GM10847 (cell line): Measurements from ENCODE around the gene YIPF1.

ENCODE experiments used
- POLR2A ChIP-seq: IDR thresholded peaks from 2 replicates; pipeline ENCODE4 v1.6.1; 2011; ENCODE audit not compliant: insufficient read length; ENCODE audit errors: extremely low read depth

The YIPF1 gene

GRCh38 chr1:53871221-53871620 lies 18.4 kb downstream of the YIPF1 start:
- no peak for TF ChIP-seq POLR2A

- TF ChIP-seq POLR2A = no peak
These were observed 20.0 kb downstream of the YIPF1 start for GRCh38 chr1:53869454-53870117.

GRCh38 chr1:53868565-53868964 lies 21.0 kb downstream of the YIPF1 start:
- TF ChIP-seq POLR2A = no peak

GRCh38 chr1:53862507-53862906 lies 27.1 kb downstream of the YIPF1 start:
- no peak for TF ChIP-seq POLR2A

GRCh38 chr1:53860967-53861411 lies 28.6 kb downstream of the YIPF1 start:
- no peak for TF ChIP-seq POLR2A

GRCh38 chr1:53851571-53852285 lies 37.9 kb downstream of the YIPF1 start:
- TF ChIP-seq POLR2A = no peak

GRCh38 chr1:53850082-53850673 lies 39.4 kb downstream of the YIPF1 start:
- no peak for TF ChIP-seq POLR2A

GRCh38 chr1:53847980-53848379 lies 41.6 kb downstream of the YIPF1 start:
- no peak for TF ChIP-seq POLR2A

- TF ChIP-seq POLR2A = no peak
These were observed 47.2 kb downstream of the YIPF1 start for GRCh38 chr1:53842347-53842746.

- TF ChIP-seq POLR2A = no peak
These were observed 51.0 kb downstream of the YIPF1 start for GRCh38 chr1:53838654-53838974.

- TF ChIP-seq POLR2A = peak; percentile 73
These were observed 51.5 kb downstream of the YIPF1 start, which contains the start of gene NDC1 for GRCh38 chr1:53837924-53838653. Gene NDC1 (minus strand): TSS chr1:53838296. CDS start chr1:53838261, 35 bp downstream.

GRCh38 chr1:53837646-53837923 lies 52.0 kb downstream of the YIPF1 start:
- no peak for TF ChIP-seq POLR2A

- TF ChIP-seq POLR2A = no peak
These were observed 54.1 kb downstream of the YIPF1 start for GRCh38 chr1:53835491-53835890.

GRCh38 chr1:53834776-53835175 lies 54.8 kb downstream of the YIPF1 start:
- TF ChIP-seq POLR2A = no peak

GRCh38 chr1:53833393-53833792 lies 56.2 kb downstream of the YIPF1 start:
- no peak for TF ChIP-seq POLR2A

- TF ChIP-seq POLR2A = no peak
These were observed 63.2 kb downstream of the YIPF1 start for GRCh38 chr1:53826367-53826766.
